Measurements from ENCODE around the gene RD3L.

- no peak for TF ChIP-seq JUNB (IDR thresholded peaks at IDR 0.05; ENCODE audit: unreplicated experiment)
- TF ChIP-seq, protein P1, sequence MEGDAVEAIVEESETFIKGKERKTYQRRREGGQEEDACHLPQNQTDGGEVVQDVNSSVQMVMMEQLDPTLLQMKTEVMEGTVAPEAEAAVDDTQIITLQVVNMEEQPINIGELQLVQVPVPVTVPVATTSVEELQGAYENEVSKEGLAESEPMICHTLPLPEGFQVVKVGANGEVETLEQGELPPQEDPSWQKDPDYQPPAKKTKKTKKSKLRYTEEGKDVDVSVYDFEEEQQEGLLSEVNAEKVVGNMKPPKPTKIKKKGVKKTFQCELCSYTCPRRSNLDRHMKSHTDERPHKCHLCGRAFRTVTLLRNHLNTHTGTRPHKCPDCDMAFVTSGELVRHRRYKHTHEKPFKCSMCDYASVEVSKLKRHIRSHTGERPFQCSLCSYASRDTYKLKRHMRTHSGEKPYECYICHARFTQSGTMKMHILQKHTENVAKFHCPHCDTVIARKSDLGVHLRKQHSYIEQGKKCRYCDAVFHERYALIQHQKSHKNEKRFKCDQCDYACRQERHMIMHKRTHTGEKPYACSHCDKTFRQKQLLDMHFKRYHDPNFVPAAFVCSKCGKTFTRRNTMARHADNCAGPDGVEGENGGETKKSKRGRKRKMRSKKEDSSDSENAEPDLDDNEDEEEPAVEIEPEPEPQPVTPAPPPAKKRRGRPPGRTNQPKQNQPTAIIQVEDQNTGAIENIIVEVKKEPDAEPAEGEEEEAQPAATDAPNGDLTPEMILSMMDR (conservative IDR thresholded peaks at IDR 0.05; ENCODE audit: low read depth in 2 of 2), result no peak
Observed at GRCh38 chr14:103890821-103891666, 51.3 kb downstream of the RD3L start.

Measured in GM23338 (cell line).